Activated CD4-positive, alpha-beta T cell treated with anti-CD3 and anti-CD28 coated beads for 1 hour (primary cell): ENCODE measurements around the gene BAIAP3.
A peak's percentile ranks its signal among the peaks of the same experiment; 100 is the strongest.

Source experiments
- DNase-seq: peaks from one replicate; pipeline ENCODE4 v3.0.0-alpha.2; 2020

Gene BAIAP3

GRCh38 chr16:1374418-1375297, 41.2 kb downstream of the BAIAP3 start:
- no peak for DNase-seq

GRCh38 chr16:1375298-1375640, 41.8 kb downstream of the BAIAP3 start:
- DNase-seq: no peak

GRCh38 chr16:1375741-1376410, 42.4 kb downstream of the BAIAP3 start:
- no peak for DNase-seq

- DNase-seq: no peak
These were observed 44.1 kb downstream of the BAIAP3 start for GRCh38 chr16:1377406-1378010.

- DNase-seq: no peak
These were observed 44.8 kb downstream of the BAIAP3 start for GRCh38 chr16:1378087-1378803.

- peak; percentile 25 for DNase-seq
These were observed 45.4 kb downstream of the BAIAP3 start for GRCh38 chr16:1378804-1379303.

GRCh38 chr16:1379304-1380076, 46.0 kb downstream of the BAIAP3 start:
- peak; percentile 52 for DNase-seq

GRCh38 chr16:1380195-1380594, 46.8 kb downstream of the BAIAP3 start:
- DNase-seq: no peak

GRCh38 chr16:1381612-1382406, 48.4 kb downstream of the BAIAP3 start:
- no peak for DNase-seq

- DNase-seq: no peak
These were observed 50.1 kb downstream of the BAIAP3 start for GRCh38 chr16:1383556-1383955.

GRCh38 chr16:1385232-1385631, 51.8 kb downstream of the BAIAP3 start:
- DNase-seq: no peak

- DNase-seq: no peak
These were observed 53.9 kb downstream of the BAIAP3 start for GRCh38 chr16:1387331-1387730.

GRCh38 chr16:1389762-1390161, 56.3 kb downstream of the BAIAP3 start:
- no peak for DNase-seq

- DNase-seq: no peak
These were observed 56.9 kb downstream of the BAIAP3 start for GRCh38 chr16:1390239-1390779.

- DNase-seq: no peak
These were observed 59.4 kb downstream of the BAIAP3 start for GRCh38 chr16:1392826-1393225.

GRCh38 chr16:1393613-1394176, 60.2 kb downstream of the BAIAP3 start:
- DNase-seq: no peak

GRCh38 chr16:1394367-1394951, 61.0 kb downstream of the BAIAP3 start:
- no peak for DNase-seq

- no peak for DNase-seq
These were observed 62.1 kb downstream of the BAIAP3 start for GRCh38 chr16:1395444-1396031.

GRCh38 chr16:1397779-1398178, 64.3 kb downstream of the BAIAP3 start:
- DNase-seq: no peak

GRCh38 chr16:1398351-1398750, 64.9 kb downstream of the BAIAP3 start:
- DNase-seq: no peak
